Fibroblast of pulmonary artery (primary cell): ENCODE data around the gene LCP1.
"Not testable (repeated sequence)": the region's sequence is repeated elsewhere in the genome, so short reads cannot be mapped to it uniquely, and the experiment has no call there.

Experiments used
- DNase-seq: peaks from one replicate; pipeline ENCODE4 v3.0.0-alpha.2; 2010; ENCODE audit warnings: low read depth
- H3K4me3 ChIP-seq: replicated peaks from 2 replicates; pipeline ENCODE4 v1.5.1; 2011; ENCODE audit warnings: low read depth, mild to moderate bottlenecking, control low read depth, low read length, moderate library complexity
- TF ChIP-seq, protein P1 (sequence below): IDR thresholded peaks from 2 replicates; pipeline ENCODE4 v1.5.1; 2011; ENCODE audit warnings: mild to moderate bottlenecking, control low read depth, low read length, inconsistent platforms; ENCODE audit errors: missing control alignments

The LCP1 gene

GRCh38 chr13:46168783-46169182 is 13.2 kb downstream of the LCP1 start:
- no peak overlapping the region for H3K4me3 ChIP-seq
- no peak for DNase-seq
- TF ChIP-seq, protein P1, sequence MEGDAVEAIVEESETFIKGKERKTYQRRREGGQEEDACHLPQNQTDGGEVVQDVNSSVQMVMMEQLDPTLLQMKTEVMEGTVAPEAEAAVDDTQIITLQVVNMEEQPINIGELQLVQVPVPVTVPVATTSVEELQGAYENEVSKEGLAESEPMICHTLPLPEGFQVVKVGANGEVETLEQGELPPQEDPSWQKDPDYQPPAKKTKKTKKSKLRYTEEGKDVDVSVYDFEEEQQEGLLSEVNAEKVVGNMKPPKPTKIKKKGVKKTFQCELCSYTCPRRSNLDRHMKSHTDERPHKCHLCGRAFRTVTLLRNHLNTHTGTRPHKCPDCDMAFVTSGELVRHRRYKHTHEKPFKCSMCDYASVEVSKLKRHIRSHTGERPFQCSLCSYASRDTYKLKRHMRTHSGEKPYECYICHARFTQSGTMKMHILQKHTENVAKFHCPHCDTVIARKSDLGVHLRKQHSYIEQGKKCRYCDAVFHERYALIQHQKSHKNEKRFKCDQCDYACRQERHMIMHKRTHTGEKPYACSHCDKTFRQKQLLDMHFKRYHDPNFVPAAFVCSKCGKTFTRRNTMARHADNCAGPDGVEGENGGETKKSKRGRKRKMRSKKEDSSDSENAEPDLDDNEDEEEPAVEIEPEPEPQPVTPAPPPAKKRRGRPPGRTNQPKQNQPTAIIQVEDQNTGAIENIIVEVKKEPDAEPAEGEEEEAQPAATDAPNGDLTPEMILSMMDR: no peak

DNA sequence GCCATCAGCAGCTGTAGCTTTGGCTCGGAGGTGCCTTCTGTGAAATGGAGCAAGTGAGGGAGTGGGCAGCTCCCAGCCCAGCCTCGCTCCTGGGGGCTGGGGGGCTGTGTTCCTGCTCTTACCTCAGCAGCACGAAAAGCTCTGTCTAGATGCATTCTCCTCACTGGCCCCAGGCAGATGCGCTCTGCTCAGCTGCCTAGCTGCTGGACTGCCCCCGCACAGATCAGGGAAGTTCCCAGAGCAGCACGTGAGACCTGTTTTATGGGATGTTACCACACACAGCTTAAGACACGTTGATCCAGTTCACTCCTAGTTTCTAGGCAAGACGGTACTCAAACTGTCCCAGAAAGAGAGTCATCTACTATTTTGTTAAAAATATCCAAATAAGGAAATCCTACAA is 13.6 kb downstream of the LCP1 start:
- no peak overlapping the region for H3K4me3 ChIP-seq
- peak; percentile 43 for DNase-seq
- TF ChIP-seq, protein P1: no peak

GRCh38 chr13:46166947-46167610 is 14.9 kb downstream of the LCP1 start:
- TF ChIP-seq, protein P1: no peak
- H3K4me3 ChIP-seq: no peak overlapping the region
- no peak for DNase-seq

DNA sequence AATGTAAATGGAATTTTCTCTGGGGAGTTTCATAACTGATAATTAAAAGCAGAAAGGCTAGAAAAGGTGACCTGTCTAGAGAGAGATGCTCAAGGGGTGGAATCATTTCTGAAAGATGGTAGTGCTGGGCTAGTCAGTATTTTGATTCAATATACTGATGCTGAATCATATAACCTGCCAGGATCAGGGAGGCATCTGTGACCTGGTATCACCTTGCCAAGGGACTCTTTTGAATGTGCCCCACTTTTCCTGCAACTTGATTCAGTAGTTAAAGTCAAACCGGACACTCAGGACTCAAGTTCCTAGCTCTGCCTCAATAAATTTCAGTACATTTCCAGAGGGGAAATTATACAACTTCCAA is 15.8 kb downstream of the LCP1 start:
- TF ChIP-seq, protein P1: no peak
- DNase-seq: no peak
- no peak overlapping the region for H3K4me3 ChIP-seq

DNA sequence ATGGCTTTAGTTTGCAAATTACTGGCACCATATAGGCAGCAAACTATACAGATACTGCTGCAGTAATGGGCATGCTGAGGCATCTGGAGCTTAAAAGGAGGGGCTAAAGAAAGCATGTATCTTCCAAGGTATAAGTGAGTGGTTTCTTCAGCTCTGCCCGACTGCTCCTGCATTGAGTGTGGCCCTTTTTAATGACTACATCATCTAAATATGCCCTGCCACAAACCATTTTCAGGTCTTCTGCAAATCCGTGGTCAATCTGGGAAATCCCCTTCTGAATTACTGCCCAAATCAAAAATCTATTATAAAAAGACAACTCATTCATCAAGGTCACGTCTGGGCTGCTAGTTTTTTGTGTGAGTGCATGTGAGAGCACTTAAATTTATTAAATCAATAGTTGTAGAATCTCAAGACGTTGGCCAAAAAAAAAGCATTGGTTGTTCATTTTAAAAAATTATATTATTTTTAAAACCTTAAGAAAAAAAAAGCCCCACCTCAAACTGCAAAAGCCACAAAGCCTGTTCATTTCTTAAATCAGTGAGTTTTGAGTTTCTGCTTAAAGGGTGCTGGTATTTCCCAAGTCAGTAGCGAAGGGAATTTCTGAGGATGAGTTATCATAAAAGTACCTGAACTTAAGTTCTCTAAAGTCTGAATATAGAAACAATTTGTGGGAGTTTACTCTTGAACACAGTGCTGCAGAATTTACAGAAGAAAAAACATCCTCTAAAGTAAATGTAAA is 16.3 kb downstream of the LCP1 start:
- H3K4me3 ChIP-seq: no peak overlapping the region
- no peak for DNase-seq
- TF ChIP-seq, protein P1: no peak

GRCh38 chr13:46164661-46165060 is 17.3 kb downstream of the LCP1 start:
- no peak overlapping the region for H3K4me3 ChIP-seq
- TF ChIP-seq, protein P1: no peak
- DNase-seq: no peak

DNA sequence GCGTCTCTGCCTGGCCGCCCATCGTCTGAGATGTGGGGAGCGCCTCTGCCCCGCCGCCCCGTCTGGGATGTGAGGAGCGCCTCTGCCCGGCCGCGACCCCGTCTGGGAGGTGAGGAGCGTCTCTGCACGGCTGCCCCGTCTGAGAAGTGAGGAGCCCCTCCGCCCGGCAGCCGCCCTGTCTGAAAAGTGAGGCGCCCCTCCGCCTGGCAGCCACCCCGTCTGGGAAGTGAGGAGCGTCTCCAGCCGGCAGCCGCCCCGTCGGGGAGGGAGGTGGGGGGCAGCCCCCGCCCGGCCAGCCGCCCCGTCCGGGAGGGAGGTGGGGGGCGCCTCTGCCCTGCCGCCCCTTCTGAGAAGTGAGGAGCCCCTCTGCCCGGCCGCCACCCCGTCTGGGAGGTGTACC is 19.2 kb downstream of the LCP1 start:
- not testable (repeated sequence) for DNase-seq, H3K4me3 ChIP-seq
